Measurements from ENCODE around the gene KCNJ1.

The KCNJ1 gene

DNA sequence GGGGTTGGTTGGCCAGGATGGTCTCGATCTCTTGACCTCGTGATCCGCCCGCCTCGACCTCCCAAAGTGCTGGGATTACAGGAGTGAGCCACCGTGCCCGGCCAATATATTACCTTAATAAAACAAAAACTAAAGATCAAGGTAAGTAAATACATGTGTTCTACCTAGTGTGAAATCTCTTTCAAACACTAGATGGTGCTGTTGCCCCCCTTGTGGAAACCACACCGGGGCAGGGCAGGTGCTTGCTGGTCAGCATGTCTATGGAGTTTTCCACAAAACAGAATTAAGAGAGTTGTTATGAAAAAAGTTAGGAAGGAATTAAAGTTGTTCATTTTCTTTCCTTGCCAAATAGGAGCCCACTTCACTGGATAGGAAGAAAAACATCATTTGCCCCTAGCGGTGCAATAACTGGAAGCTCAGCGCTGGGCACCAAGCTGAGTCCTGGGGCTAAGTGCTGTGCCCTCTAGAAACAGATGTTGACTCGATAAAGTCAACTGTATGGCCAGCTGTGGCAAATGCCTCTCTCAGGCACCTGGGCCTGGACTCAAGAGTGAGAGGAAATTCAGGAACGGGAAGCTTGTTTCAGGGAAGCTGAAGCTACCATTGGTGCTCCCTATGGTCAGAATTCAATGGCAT is 17.7 kb upstream of the KCNJ1 start:
- TF ChIP-seq EZH2phosphoT487 (IDR thresholded peaks at IDR 0.05; ENCODE audit: low read depth), result no peak
- TF ChIP-seq, protein P1, sequence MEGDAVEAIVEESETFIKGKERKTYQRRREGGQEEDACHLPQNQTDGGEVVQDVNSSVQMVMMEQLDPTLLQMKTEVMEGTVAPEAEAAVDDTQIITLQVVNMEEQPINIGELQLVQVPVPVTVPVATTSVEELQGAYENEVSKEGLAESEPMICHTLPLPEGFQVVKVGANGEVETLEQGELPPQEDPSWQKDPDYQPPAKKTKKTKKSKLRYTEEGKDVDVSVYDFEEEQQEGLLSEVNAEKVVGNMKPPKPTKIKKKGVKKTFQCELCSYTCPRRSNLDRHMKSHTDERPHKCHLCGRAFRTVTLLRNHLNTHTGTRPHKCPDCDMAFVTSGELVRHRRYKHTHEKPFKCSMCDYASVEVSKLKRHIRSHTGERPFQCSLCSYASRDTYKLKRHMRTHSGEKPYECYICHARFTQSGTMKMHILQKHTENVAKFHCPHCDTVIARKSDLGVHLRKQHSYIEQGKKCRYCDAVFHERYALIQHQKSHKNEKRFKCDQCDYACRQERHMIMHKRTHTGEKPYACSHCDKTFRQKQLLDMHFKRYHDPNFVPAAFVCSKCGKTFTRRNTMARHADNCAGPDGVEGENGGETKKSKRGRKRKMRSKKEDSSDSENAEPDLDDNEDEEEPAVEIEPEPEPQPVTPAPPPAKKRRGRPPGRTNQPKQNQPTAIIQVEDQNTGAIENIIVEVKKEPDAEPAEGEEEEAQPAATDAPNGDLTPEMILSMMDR (IDR thresholded peaks at IDR 0.05; ENCODE audit: low read depth, low read length), result peak; percentile 85
- H3K27ac ChIP-seq (ENCODE audit: low read length), result no peak overlapping the region
- no peaks in the 10 kb centered on the region for H3K9me3 ChIP-seq (ENCODE audit: insufficient read depth, low read length)
- no peak overlapping the region for H3K9ac ChIP-seq (ENCODE audit: low read length)
- peak overlapping the region; percentile 69 for H3K4me2 ChIP-seq (ENCODE audit: low read length)
- peak overlapping the region; percentile 56 for H3K4me3 ChIP-seq (ENCODE audit: low read length)
- H3K27me3 ChIP-seq (ENCODE audit: low read depth, low read length), result peaks cover 41% of the 10 kb centered on the region
- H4K20me1 ChIP-seq (ENCODE audit: insufficient read depth, low read length), result no peaks in the 10 kb centered on the region
- peaks cover 6% of the 10 kb centered on the region for H3K4me1 ChIP-seq (ENCODE audit: low read length)
- H2AFZ ChIP-seq (ENCODE audit: low read depth, low read length), result peak overlapping the region; percentile 85
- no peaks in the 10 kb centered on the region for H3K36me3 ChIP-seq (replicated peaks; ENCODE audit: low read depth, low read length)
- H3K79me2 ChIP-seq (ENCODE audit: low read length), result no peaks in the 10 kb centered on the region

GRCh38 chr11:128884054-128884453 is 17.0 kb upstream of the KCNJ1 start:
- Histone ChIP-seq H4K20me1 (ENCODE audit: insufficient read depth, low read length) (no peaks in the 10 kb centered on the region), H3K9ac (ENCODE audit: low read length) (no peak overlapping the region), H3K4me3 (ENCODE audit: low read length) (peak overlapping the region; percentile 56), H3K27me3 (ENCODE audit: low read depth, low read length) (peaks cover 41% of the 10 kb centered on the region), H3K27ac (ENCODE audit: low read length) (no peak overlapping the region), H3K79me2 (ENCODE audit: low read length) (no peaks in the 10 kb centered on the region), H2AFZ (ENCODE audit: low read depth, low read length) (peak overlapping the region; percentile 85), H3K9me3 (ENCODE audit: insufficient read depth, low read length) (no peaks in the 10 kb centered on the region), H3K4me2 (ENCODE audit: low read length) (peak overlapping the region; percentile 69), H3K4me1 (ENCODE audit: low read length) (peaks cover 6% of the 10 kb centered on the region), H3K36me3 (replicated peaks; ENCODE audit: low read depth, low read length) (no peaks in the 10 kb centered on the region)
- no peak for TF ChIP-seq EZH2phosphoT487 (IDR thresholded peaks at IDR 0.05; ENCODE audit: low read depth)
- TF ChIP-seq, protein P1 (IDR thresholded peaks at IDR 0.05; ENCODE audit: low read depth, low read length), result no peak

DNA sequence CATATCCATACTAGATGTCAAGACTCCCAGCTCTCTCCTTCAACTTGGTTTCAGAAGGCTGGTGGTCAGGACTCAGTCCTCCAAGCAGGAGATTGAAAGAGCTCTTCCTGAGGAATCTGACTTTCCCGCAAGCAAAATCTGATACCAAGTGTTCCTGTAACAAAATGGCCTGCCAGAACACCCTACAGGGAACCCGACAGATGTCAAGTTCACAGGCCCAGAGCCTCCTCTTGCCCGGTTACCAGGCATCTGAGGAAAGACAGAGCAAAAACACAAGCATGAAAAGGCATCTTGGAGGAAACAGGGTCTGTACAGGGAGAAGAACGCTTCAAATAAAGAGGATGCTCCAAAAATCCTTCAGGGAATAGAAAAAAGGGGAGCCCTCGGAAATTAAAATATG is 15.4 kb upstream of the KCNJ1 start:
- Histone ChIP-seq H3K79me2 (ENCODE audit: low read length) (no peaks in the 10 kb centered on the region), H3K4me3 (ENCODE audit: low read length) (no peak overlapping the region), H3K9me3 (ENCODE audit: insufficient read depth, low read length) (no peaks in the 10 kb centered on the region), H3K4me1 (ENCODE audit: low read length) (peaks cover 6% of the 10 kb centered on the region), H3K36me3 (replicated peaks; ENCODE audit: low read depth, low read length) (no peaks in the 10 kb centered on the region), H2AFZ (ENCODE audit: low read depth, low read length) (no peak overlapping the region), H3K4me2 (ENCODE audit: low read length) (no peak overlapping the region), H3K27ac (ENCODE audit: low read length) (no peak overlapping the region), H3K9ac (ENCODE audit: low read length) (no peak overlapping the region), H4K20me1 (ENCODE audit: insufficient read depth, low read length) (no peaks in the 10 kb centered on the region), H3K27me3 (ENCODE audit: low read depth, low read length) (peaks cover 33% of the 10 kb centered on the region)
- no peak for TF ChIP-seq EZH2phosphoT487 (IDR thresholded peaks at IDR 0.05; ENCODE audit: low read depth)
- TF ChIP-seq, protein P1 (IDR thresholded peaks at IDR 0.05; ENCODE audit: low read depth, low read length), result no peak

DNA sequence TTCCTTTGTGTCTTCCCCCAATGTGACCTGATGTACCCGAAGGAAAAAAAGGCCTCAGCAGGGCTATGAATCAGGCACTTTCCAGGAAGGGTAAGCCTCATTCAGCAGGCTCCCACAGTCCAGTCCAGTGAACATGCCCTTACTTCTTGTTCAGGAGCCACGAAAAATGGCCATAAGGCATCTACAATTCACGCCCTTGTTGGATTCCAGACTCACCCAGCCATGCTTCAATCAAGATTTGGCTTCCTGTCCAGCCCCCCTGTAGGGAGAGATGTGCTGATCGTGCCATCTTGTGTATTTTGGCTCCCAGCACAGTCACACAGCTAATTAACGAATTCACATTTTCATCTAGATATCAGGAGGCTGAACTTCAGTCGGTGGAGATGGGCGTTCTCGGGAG is 14.1 kb upstream of the KCNJ1 start:
- Histone ChIP-seq H3K79me2 (ENCODE audit: low read length) (no peaks in the 10 kb centered on the region), H3K27ac (ENCODE audit: low read length) (no peak overlapping the region), H3K4me1 (ENCODE audit: low read length) (peaks cover 6% of the 10 kb centered on the region), H3K4me2 (ENCODE audit: low read length) (no peak overlapping the region), H3K27me3 (ENCODE audit: low read depth, low read length) (peaks cover 32% of the 10 kb centered on the region), H3K36me3 (replicated peaks; ENCODE audit: low read depth, low read length) (no peaks in the 10 kb centered on the region), H4K20me1 (ENCODE audit: insufficient read depth, low read length) (no peaks in the 10 kb centered on the region), H2AFZ (ENCODE audit: low read depth, low read length) (no peak overlapping the region), H3K9ac (ENCODE audit: low read length) (no peak overlapping the region), H3K9me3 (ENCODE audit: insufficient read depth, low read length) (no peaks in the 10 kb centered on the region), H3K4me3 (ENCODE audit: low read length) (no peak overlapping the region)
- TF ChIP-seq, protein P1 (IDR thresholded peaks at IDR 0.05; ENCODE audit: low read depth, low read length), result no peak
